ENCODE measurements around the gene NGDN.

The NGDN gene

GRCh38 chr14:23435543-23436326 lies 33.8 kb upstream of the NGDN start, which contains the start of gene MYH7:
Gene MYH7 (minus strand): TSS chr14:23435660. CDS start chr14:23433732, 1,928 bp downstream.
- no peak for TF ChIP-seq CTCF (conservative IDR thresholded peaks at IDR 0.05; ENCODE audit: low read length)
- DNase-seq (ENCODE audit: low read depth), result no peak
- no peak within 1 kb of the TSS for H3K4me3 ChIP-seq (ENCODE audit: low read length)

DNA sequence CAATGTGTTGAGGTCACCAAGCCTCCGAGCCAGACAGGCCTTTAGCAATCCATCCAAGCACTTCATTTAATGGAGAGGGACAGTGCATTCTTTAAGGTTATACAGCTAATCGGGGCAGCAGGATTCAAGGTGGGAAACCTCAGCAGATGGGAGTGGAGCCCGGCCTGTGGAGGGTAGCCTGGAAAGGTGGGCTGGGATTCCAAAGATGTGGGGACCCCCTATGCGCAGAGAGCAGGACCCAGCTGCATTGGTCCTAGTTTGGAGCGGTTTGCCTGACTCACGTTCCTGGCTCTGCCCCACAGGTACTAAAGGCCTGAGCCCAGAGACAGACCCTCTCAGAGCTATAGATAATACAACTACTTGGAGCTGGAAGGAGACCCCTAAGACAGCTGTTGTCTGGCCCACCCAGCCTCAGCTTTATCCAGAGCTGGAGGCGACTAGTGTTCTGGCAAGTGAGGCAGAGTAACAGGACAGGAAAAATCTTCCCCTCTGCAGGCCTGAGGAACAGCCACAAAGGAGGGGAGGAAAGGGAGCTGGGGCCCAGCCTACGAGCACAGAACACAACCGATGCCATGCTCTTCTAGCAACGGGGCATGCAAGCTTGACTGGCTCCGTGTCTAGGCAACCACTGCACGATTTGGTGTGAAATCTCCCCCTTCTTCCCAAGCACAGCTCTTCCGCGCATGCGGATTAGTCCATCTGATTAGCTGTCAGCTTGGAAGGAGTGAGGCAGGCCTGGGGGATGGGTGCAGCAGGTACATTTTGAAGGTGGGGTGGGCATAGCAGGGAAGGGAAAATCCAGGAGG lies 33.0 kb upstream of the NGDN start:
- H3K4me3 ChIP-seq (ENCODE audit: low read length), result no peak overlapping the region
- TF ChIP-seq CTCF (conservative IDR thresholded peaks at IDR 0.05; ENCODE audit: low read length), result no peak
- no peak for DNase-seq (ENCODE audit: low read depth)

DNA sequence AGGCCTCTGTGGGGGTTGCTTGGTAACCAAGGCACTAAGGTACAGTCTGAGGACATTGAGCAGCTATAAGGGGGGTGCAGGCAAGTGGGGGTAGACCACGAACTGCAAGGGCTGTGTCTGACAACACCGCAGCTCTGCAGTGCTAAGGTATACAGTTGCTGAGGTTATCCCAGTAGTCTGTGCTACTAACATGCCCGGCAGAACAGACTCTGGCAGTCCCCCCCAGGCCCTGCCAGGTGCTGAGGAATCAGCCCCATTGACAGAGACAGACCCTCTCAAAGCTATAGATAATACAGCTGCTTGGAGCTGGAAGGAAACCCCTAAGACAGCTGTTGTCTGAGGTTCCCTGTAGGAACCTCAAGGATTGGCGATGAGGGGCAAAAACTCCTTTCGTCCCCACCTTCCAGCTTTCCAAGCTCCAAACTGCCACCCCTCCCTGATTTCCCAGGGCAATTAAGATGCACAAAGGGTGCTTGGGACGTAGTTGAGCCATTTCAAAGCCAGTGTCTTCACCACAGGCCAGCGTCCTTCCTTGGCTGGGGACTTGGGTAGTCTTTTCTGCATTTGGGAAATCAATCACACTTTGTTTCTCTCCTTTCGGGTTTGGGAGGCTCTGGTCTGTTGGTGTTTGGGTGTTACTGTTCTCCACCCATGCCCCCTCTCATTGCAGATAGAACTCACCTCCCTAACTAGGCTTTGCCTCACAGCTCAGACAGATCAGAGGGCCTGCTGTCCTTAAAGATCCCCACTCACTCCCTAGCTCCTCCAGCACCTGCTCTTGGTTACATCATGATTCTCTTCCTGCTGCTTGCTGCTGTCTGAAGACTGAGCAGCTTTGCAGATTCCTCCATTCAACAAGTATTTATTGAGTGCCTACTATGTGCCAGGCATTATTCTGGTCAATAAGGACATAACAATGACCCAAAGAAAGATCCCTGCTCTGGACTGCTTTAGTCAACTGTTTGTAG lies 32.1 kb upstream of the NGDN start:
- DNase-seq (ENCODE audit: low read depth), result no peak
- TF ChIP-seq CTCF (conservative IDR thresholded peaks at IDR 0.05; ENCODE audit: low read length), result no peak
- H3K4me3 ChIP-seq (ENCODE audit: low read length), result no peak overlapping the region

GRCh38 chr14:23438101-23438971 lies 31.2 kb upstream of the NGDN start:
- TF ChIP-seq CTCF (conservative IDR thresholded peaks at IDR 0.05; ENCODE audit: low read length), result no peak
- no peak overlapping the region for H3K4me3 ChIP-seq (ENCODE audit: low read length)
- DNase-seq (ENCODE audit: low read depth), result no peak

DNA sequence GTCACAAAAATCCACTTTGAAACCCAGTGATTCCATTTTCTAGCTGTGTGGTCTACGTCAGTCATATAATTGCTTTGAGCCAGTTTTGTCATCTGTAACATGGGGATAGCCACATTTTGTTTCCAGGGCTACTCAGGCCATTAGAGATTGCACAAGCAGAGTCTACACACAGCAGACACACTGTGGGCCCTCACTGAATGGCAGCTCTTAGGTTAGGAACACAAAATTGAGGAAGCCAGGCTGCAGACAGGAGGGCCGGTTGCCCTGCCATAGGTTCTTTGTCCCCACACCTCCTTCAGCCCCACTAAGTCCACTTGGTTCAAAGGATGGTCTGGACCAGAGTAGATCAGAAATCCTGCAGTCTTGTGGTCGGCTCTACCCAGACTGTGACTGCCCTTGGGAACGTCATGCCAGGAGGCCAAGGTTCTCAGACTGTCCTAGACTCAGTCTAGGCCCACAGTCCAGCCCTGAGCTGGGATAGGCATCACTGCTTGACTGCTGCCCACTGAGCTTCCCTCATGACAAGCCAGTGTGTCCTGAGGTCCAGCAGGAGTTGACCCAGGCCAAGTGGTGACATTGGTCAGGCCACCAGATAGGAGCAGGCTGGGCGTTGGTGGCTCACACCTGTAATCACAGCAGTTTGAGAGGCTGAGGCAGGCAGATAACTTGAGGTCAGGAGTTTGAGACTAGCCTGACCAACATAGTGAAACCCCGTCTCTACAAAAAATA lies 30.2 kb upstream of the NGDN start:
- no peak for DNase-seq (ENCODE audit: low read depth)

More for the DNA sequence above, 30.2 kb upstream of the NGDN start:
- no peak overlapping the region for H3K4me3 ChIP-seq (ENCODE audit: low read length)
- no peak for TF ChIP-seq CTCF (conservative IDR thresholded peaks at IDR 0.05; ENCODE audit: low read length)

Data from AG10803 (cell line).